GM10248 (cell line): Measurements from ENCODE around the gene FLRT2.

Experiments
- CTCF ChIA-PET: fragments of 300-600 bp; sonication (Branson Sonifier 250); formaldehyde crosslinking; extraction: SDS; loops from one replicate; lab custom pipeline; 2021; ENCODE audit warnings: antibody characterized with exemption; lab: Yijun Ruan, JAX
- POLR2A ChIA-PET: fragments of 350-650 bp; sonication (Branson Sonifier 250); formaldehyde crosslinking; extraction: SDS; loops from one replicate; lab custom pipeline; 2020; ENCODE audit warnings: antibody characterized with exemption; lab: Yijun Ruan, JAX
- DNase-seq: peaks from one replicate; pipeline ENCODE4 v3.0.0; 2012; ENCODE audit errors: extremely low spot score
- TF ChIP-seq, protein P1 (sequence below): IDR thresholded peaks from 2 replicates; pipeline ENCODE4 v1.5.1; 2012; ENCODE audit warnings: mild to moderate bottlenecking, low read depth; ENCODE audit errors: extremely low read depth, missing control alignments, control extremely low read depth

The FLRT2 gene

GRCh38 chr14:85625925-85626585 is 96.1 kb downstream of the FLRT2 start:
- DNase-seq: no peak
- ChIA-PET POLR2A (no interaction called here), CTCF (interaction anchor here (1.7 kb wide), 1 partner anchor 14 kb away, joined by 4 read pairs; no protein-coding TSS in a partner anchor)
- TF ChIP-seq, protein P1, sequence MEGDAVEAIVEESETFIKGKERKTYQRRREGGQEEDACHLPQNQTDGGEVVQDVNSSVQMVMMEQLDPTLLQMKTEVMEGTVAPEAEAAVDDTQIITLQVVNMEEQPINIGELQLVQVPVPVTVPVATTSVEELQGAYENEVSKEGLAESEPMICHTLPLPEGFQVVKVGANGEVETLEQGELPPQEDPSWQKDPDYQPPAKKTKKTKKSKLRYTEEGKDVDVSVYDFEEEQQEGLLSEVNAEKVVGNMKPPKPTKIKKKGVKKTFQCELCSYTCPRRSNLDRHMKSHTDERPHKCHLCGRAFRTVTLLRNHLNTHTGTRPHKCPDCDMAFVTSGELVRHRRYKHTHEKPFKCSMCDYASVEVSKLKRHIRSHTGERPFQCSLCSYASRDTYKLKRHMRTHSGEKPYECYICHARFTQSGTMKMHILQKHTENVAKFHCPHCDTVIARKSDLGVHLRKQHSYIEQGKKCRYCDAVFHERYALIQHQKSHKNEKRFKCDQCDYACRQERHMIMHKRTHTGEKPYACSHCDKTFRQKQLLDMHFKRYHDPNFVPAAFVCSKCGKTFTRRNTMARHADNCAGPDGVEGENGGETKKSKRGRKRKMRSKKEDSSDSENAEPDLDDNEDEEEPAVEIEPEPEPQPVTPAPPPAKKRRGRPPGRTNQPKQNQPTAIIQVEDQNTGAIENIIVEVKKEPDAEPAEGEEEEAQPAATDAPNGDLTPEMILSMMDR: no peak

DNA sequence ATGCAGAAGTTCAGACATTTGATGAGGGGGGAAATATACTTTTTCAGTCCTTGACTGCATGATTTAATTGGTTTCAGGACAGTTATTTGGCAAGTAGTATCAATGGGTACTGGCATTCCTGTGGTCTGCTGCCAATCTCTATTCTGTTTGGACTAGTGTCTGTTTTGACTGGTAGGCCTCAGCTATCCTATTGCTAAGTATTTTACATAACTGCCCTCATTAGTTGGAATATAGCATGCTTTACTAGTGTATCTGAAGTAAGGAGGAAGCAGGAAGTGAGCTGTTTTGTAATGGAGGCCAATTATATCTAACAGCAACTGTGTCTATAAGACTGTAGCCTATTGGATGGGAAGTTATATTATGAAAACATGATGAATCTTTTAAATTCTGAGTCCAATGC is 104.3 kb downstream of the FLRT2 start:
- ChIA-PET CTCF (interaction anchor here (1.7 kb wide), 1 partner anchor 20 kb away, joined by 5 read pairs; no protein-coding TSS in a partner anchor), POLR2A (no interaction called here)
- TF ChIP-seq, protein P1: no peak
- no peak for DNase-seq

- TF ChIP-seq, protein P1: no peak
- no peak for DNase-seq
- ChIA-PET POLR2A (no interaction called here), CTCF (no interaction called here)
Observed at GRCh38 chr14:85644211-85644610, 114.3 kb downstream of the FLRT2 start.

- DNase-seq: no peak
- ChIA-PET CTCF (interaction anchor here (1.5 kb wide), 1 partner anchor 9 kb away, joined by 4 read pairs; no protein-coding TSS in a partner anchor), POLR2A (no interaction called here)
- TF ChIP-seq, protein P1: no peak
Observed at GRCh38 chr14:85653029-85653428, 123.1 kb downstream of the FLRT2 start.

DNA sequence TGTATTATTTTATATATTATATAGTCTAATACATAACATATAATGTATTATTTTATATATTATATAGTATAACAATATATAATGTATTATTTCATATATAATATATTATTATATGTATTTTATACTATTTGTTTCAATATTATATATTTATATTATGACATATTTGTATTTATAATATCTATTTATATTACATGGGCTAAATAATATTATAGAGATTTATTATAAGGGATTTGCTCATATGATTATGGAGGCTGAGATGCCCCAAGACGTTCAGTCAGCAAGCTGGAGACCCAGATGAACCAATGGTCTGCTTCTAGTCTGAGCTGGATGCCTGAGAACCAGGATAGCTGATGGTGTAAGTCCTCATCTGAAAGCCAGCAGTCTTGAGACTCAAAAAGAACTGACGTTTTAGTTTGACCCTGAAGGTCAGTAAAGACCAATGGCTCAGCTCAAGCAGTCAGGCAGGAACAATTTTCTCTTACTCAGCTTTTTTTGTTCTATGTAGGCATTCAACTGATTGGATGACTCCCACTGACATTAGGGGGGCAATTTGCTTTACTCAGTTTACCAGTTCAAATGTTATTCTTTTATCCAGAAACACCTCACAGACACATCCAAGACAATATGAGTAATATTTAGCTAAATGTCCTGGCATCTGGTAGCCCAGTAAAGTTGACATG is 130.4 kb downstream of the FLRT2 start:
- CTCF ChIA-PET: interaction anchor here (1.1 kb wide), 1 partner anchor 13 kb away, joined by 3 read pairs; no protein-coding TSS in a partner anchor
- TF ChIP-seq, protein P1: no peak
- no peak for DNase-seq
- POLR2A ChIA-PET: no interaction called here

DNA sequence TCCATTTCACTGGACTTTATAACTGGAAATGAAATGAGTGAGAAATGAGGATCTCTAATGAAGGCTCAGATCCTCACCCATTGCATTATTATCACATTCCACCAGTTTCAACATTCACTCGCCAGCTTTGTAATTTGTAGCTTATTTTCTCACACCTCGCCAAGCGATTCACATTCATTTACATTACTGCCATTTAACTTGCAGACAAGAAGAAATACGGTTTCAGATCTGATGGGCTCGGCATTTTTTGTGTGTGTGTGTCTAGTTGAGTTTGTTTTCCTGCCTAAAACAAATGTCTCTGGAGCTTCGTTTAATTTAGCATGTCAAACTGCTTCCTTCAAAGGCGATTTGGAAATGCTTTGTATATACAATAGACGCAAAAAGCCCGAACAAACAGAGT is 132.2 kb downstream of the FLRT2 start:
- DNase-seq: no peak
- POLR2A ChIA-PET: no interaction called here
- CTCF ChIA-PET: interaction anchor here (1.1 to 1.7 kb wide), 3 partner anchors 9 to 26 kb away, joined by 3 to 4 read pairs (median 3); no protein-coding TSS in a partner anchor
- TF ChIP-seq, protein P1: no peak
